ENCODE measurements around the gene RNF114. TPM values are rescaled to one million over a fixed set of nuclear protein-coding genes. Genes with fewer than 3 reads are reported as not detected.

Gene RNF114
- total RNA-seq, 6 experiments from 2014 or later = 51.6 to 61.0 (median 56.1) TPM

DNA sequence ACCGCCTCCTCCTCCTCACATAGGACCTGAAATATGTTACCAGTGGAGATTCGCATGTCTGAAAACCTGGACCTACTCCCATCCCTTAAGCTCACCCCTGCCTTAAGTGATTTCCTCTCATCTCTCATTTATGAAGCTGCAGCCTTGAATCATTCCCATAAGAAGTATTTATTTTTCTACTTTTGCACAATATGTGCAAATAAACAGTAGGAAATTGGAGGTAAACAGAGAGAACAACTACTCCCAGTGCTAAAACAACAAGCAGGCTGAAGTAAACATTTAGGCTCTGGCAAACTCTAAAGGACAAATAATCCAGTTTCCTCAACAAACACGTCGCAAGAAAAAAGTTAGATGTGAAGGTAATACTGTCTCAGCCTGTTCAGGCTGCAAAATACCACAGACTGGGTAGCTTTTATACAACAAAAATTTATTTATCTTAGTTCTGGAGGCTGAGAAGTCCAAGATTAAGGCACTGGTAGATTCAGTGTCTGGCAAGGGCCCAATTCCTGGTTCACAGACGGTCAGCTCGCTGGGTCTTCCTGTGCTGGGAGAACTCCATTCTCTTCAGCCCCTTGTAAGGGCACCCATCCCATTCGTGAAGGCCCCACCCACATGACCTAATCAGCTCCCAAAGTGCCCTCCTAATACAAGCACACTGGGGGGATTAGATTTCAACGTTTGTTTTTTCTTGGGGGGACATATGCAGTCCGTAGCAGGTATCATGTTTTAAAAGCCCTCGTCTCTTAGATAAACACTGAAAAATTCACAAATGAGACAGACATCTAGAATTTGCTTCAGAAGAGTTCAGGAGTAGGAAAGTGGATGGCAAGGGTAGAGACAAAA is 36.4 kb upstream of the RNF114 start:
- Mint-ChIP-seq H3K9me3 (no peaks in the 10 kb centered on the region), H3K4me1 (ENCODE audit: low read depth) (0 out of 2 replicates have a peak, but pooled peaks cover 4% of the 10 kb centered on the region), H3K36me3 (ENCODE audit: low read depth) (peaks cover 3% of the 10 kb centered on the region), H3K4me3 (no peak overlapping the region), H3K27ac (no peak overlapping the region), H3K27me3 (ENCODE audit: insufficient read depth) (no peaks in the 10 kb centered on the region)
- TF ChIP-seq, protein P1, sequence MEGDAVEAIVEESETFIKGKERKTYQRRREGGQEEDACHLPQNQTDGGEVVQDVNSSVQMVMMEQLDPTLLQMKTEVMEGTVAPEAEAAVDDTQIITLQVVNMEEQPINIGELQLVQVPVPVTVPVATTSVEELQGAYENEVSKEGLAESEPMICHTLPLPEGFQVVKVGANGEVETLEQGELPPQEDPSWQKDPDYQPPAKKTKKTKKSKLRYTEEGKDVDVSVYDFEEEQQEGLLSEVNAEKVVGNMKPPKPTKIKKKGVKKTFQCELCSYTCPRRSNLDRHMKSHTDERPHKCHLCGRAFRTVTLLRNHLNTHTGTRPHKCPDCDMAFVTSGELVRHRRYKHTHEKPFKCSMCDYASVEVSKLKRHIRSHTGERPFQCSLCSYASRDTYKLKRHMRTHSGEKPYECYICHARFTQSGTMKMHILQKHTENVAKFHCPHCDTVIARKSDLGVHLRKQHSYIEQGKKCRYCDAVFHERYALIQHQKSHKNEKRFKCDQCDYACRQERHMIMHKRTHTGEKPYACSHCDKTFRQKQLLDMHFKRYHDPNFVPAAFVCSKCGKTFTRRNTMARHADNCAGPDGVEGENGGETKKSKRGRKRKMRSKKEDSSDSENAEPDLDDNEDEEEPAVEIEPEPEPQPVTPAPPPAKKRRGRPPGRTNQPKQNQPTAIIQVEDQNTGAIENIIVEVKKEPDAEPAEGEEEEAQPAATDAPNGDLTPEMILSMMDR (IDR thresholded peaks at IDR 0.05) = no peak
- no peak for DNase-seq

DNA sequence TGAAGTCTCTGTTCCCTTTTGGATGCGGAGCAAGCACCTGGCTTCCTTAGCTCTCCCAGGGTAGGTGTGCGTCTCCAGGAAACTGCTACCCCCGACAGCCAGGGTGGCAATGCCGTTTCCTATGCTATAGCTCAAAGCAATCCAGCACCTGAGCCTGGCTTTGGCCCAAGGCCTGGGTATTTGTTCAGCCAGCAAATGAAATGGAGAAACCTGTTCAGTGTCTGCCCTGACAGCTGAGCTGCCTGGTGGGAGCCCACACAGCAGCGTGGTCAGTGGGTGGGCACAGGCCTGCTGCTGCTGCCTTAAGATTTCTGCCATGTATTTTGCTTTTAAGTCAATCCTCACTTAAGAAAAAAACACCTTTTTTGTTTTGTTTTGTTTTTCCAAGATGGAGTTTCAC is 34.6 kb upstream of the RNF114 start:
- H3K27ac Mint-ChIP-seq = no peak overlapping the region
- DNase-seq = no peak
- peaks cover 17% of the 10 kb centered on the region for H3K36me3 Mint-ChIP-seq (ENCODE audit: low read depth)
- no peaks in the 10 kb centered on the region for H3K27me3 Mint-ChIP-seq (ENCODE audit: insufficient read depth)
- 0 out of 2 replicates have a peak, but pooled peaks cover 4% of the 10 kb centered on the region for H3K4me1 Mint-ChIP-seq (ENCODE audit: low read depth)
- no peaks in the 10 kb centered on the region for H3K9me3 Mint-ChIP-seq
- TF ChIP-seq, protein P1 (IDR thresholded peaks at IDR 0.05) = no peak
- no peak overlapping the region for H3K4me3 Mint-ChIP-seq

DNA sequence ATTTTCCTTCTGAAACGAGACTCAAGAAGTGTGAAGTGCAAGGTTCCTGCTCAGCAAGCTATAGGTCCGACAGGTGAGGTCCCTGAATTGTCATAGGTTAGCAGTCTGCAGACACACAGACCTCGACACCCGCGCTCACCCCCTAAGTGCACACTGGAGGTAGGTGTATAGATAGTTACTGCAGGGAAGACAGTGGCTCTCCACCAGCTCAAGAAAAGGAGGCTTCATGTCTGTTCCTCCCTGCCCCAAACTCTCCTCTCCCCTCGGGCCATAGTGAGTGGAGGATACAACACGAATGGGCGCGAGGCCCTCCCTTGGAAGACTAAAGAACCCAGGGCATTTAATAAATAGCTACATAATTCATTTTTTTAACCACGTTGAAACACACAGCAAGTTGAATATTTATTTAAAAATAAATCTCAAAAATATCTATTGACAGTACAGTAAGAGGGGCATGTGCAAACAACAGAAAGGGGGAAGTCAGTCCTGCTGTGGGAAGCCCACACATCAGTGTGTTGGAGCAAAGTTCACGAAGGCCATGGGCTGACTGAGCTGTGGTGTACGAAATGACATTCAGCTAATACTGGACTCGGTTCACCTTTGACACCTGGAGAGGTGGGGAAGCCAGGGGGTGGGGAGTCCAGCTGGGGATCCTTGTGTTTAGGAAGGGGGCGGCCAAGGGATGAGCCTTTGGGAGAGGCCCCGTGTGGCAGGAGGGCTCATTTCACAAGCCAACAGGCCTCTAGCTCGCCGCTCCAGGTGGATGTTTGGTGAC is 31.6 kb upstream of the RNF114 start:
- Mint-ChIP-seq H3K4me1 (ENCODE audit: low read depth) (0 out of 2 replicates have a peak, but pooled peaks cover 4% of the 10 kb centered on the region), H3K4me3 (no peak overlapping the region), H3K27ac (no peak overlapping the region), H3K27me3 (ENCODE audit: insufficient read depth) (no peaks in the 10 kb centered on the region), H3K9me3 (no peaks in the 10 kb centered on the region), H3K36me3 (ENCODE audit: low read depth) (peaks cover 18% of the 10 kb centered on the region)
- TF ChIP-seq, protein P1 (IDR thresholded peaks at IDR 0.05) = no peak
- no peak for DNase-seq

DNA sequence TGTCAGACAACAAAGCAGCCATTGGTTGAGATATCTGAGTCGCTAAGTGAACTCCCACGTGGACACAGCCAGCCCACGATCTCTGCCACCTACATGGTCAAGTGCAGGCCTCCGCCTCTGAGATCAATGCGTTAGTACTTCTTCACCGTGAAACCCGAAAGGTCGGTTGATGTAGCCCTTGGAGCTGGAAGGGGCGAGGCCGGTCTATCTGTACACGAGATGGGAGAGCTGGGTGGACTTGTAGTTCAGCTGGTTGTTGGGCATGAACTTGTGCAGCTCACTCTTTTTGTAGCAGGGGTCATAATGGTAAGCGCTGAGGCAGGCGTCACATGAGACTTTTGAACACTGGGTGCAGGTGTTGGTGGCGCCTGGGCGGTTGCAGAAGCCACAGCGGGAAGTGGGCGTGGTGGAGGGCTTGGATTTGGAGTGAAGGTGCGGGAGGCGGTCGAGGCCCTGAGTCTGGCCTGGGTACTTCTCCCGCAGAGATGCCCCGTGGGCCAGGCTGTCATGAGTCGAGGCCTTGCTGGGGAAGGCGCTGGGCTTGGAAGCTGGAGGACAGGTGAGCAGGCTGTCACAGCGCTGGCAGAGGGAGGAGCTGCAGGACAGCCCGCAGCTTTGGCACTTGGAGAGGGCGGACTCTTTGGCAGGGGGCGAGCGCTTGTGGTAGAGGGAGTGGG is 30.6 kb upstream of the RNF114 start:
- Mint-ChIP-seq H3K27me3 (ENCODE audit: insufficient read depth) (no peaks in the 10 kb centered on the region), H3K36me3 (ENCODE audit: low read depth) (peaks cover 18% of the 10 kb centered on the region), H3K9me3 (no peaks in the 10 kb centered on the region), H3K27ac (no peak overlapping the region), H3K4me1 (ENCODE audit: low read depth) (0 out of 2 replicates have a peak, but pooled peaks cover 4% of the 10 kb centered on the region), H3K4me3 (no peak overlapping the region)
- TF ChIP-seq, protein P1 (IDR thresholded peaks at IDR 0.05) = no peak
- no peak for DNase-seq

DNA sequence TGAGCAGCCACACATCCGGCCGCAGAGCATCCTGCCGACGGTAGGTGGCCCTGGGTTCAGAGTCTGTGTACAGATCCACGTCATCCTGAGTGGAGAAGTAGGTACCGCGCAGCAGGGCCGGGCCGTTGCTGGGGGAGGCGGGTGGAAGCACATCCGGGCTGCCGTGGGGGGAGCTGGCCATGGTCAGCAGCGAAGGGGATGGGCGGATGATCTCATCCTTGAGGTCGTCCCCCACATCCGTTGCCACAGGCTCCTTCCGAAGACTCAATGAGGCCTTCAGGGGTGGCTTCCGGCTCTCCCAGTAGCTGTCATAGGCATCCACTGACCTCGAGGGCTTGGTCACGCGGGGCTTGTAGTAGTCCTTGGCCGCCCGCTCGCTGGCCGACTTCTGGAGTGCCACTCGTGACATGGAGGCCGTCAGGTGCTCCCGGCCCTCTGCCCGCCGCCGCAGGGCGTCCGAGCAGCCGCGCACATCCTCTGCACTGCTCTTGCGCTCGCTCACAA is 30.0 kb upstream of the RNF114 start:
- H3K27me3 Mint-ChIP-seq (ENCODE audit: insufficient read depth) = no peaks in the 10 kb centered on the region
- TF ChIP-seq, protein P1 (IDR thresholded peaks at IDR 0.05) = no peak

More for the DNA sequence above, 30.0 kb upstream of the RNF114 start:
- Mint-ChIP-seq H3K9me3 (no peaks in the 10 kb centered on the region), H3K4me3 (no peak overlapping the region), H3K4me1 (ENCODE audit: low read depth) (0 out of 2 replicates have a peak, but pooled peaks cover under 1% of the 10 kb centered on the region), H3K36me3 (ENCODE audit: low read depth) (peaks cover 18% of the 10 kb centered on the region), H3K27ac (no peak overlapping the region)
- DNase-seq = no peak

Measured in HFFc6 (cell line).